ENCODE data around the gene RBM19.

RBM19 gene

GRCh38 chr12:113877607-113878006 lies 88.5 kb downstream of the RBM19 start:
- ATAC-seq, result no peak
- H3K4me1 Mint-ChIP-seq, result no peaks in the 10 kb centered on the region

GRCh38 chr12:113876160-113876559 lies 90.0 kb downstream of the RBM19 start:
- H3K27me3 Mint-ChIP-seq, result no peaks in the 10 kb centered on the region
- H3K9me3 Mint-ChIP-seq, result no peaks in the 10 kb centered on the region
- no peak overlapping the region for H3K27ac Mint-ChIP-seq
- no peak overlapping the region for H3K4me3 Mint-ChIP-seq
- DNase-seq (no peak), ATAC-seq (no peak)
- no peaks in the 10 kb centered on the region for H3K4me1 Mint-ChIP-seq

More at GRCh38 chr12:113877607-113878006, 88.5 kb downstream of the RBM19 start:
- Mint-ChIP-seq H3K27me3 (no peaks in the 10 kb centered on the region), H3K4me3 (no peak overlapping the region), H3K9me3 (no peaks in the 10 kb centered on the region), H3K27ac (peak overlapping the region in 1 of 2 donors; percentile 34)
- no peak for DNase-seq

GRCh38 chr12:113875691-113876090 lies 90.4 kb downstream of the RBM19 start:
- DNase-seq (no peak), ATAC-seq (no peak)
- Mint-ChIP-seq H3K27me3 (no peaks in the 10 kb centered on the region), H3K27ac (peak overlapping the region; percentile 72 to 93), H3K4me3 (no peak overlapping the region), H3K4me1 (no peaks in the 10 kb centered on the region), H3K9me3 (no peaks in the 10 kb centered on the region)

- H3K27me3 Mint-ChIP-seq, result no peaks in the 10 kb centered on the region
- H3K4me1 Mint-ChIP-seq, result no peaks in the 10 kb centered on the region
- no peaks in the 10 kb centered on the region for H3K9me3 Mint-ChIP-seq
- H3K4me3 Mint-ChIP-seq, result no peak overlapping the region
- H3K27ac Mint-ChIP-seq, result peak overlapping the region; percentile 72 to 93
- DNase-seq (no peak), ATAC-seq (no peak)
Measured at GRCh38 chr12:113874999-113875561, 91.0 kb downstream of the RBM19 start.

- Mint-ChIP-seq H3K9me3 (no peaks in the 10 kb centered on the region), H3K27ac (no peak overlapping the region), H3K4me1 (no peaks in the 10 kb centered on the region), H3K4me3 (no peak overlapping the region), H3K27me3 (no peaks in the 10 kb centered on the region)
- no peak for DNase-seq
- no peak for ATAC-seq
Measured at GRCh38 chr12:113874326-113874725, 91.8 kb downstream of the RBM19 start.

- ATAC-seq (no peak), DNase-seq (no peak)
- H3K4me3 Mint-ChIP-seq, result no peak overlapping the region
- H3K9me3 Mint-ChIP-seq, result no peaks in the 10 kb centered on the region
- no peaks in the 10 kb centered on the region for H3K27me3 Mint-ChIP-seq
- H3K27ac Mint-ChIP-seq, result no peak overlapping the region
- no peaks in the 10 kb centered on the region for H3K4me1 Mint-ChIP-seq
Measured at GRCh38 chr12:113873740-113874139, 92.4 kb downstream of the RBM19 start.

- no peaks in the 10 kb centered on the region for H3K4me1 Mint-ChIP-seq
- no peak overlapping the region for H3K27ac Mint-ChIP-seq
- H3K4me3 Mint-ChIP-seq, result no peak overlapping the region
- DNase-seq (no peak), ATAC-seq (no peak)
- no peaks in the 10 kb centered on the region for H3K27me3 Mint-ChIP-seq
- no peaks in the 10 kb centered on the region for H3K9me3 Mint-ChIP-seq
Measured at GRCh38 chr12:113870890-113871289, 95.2 kb downstream of the RBM19 start.

- Mint-ChIP-seq H3K27me3 (no peaks in the 10 kb centered on the region), H3K4me3 (no peak overlapping the region), H3K27ac (no peak overlapping the region), H3K4me1 (peaks cover 5% of the 10 kb centered on the region), H3K9me3 (no peaks in the 10 kb centered on the region)
- ATAC-seq (no peak), DNase-seq (no peak)
Measured at GRCh38 chr12:113870035-113870434, 96.1 kb downstream of the RBM19 start.

- DNase-seq (no peak), ATAC-seq (no peak)
- Mint-ChIP-seq H3K4me3 (no peak overlapping the region), H3K9me3 (no peaks in the 10 kb centered on the region), H3K27ac (no peak overlapping the region), H3K4me1 (peaks cover 22% of the 10 kb centered on the region), H3K27me3 (no peaks in the 10 kb centered on the region)
Measured at GRCh38 chr12:113868365-113868764, 97.8 kb downstream of the RBM19 start.

- no peaks in the 10 kb centered on the region for H3K27me3 Mint-ChIP-seq
- ATAC-seq (no peak), DNase-seq (no peak)
- H3K4me3 Mint-ChIP-seq, result no peak overlapping the region
- H3K27ac Mint-ChIP-seq, result no peak overlapping the region
- H3K9me3 Mint-ChIP-seq, result no peaks in the 10 kb centered on the region
- H3K4me1 Mint-ChIP-seq, result peaks cover 33% of the 10 kb centered on the region
Measured at GRCh38 chr12:113867258-113867657, 98.9 kb downstream of the RBM19 start.

GRCh38 chr12:113866496-113866895 lies 99.6 kb downstream of the RBM19 start:
- Mint-ChIP-seq H3K27me3 (no peaks in the 10 kb centered on the region), H3K9me3 (no peaks in the 10 kb centered on the region), H3K27ac (no peak overlapping the region), H3K4me1 (peaks cover 41% of the 10 kb centered on the region), H3K4me3 (no peak overlapping the region)
- ATAC-seq, result no peak
- DNase-seq, result no peak

- peak overlapping the region; percentile 26 to 63 for H3K27ac Mint-ChIP-seq
Measured at GRCh38 chr12:113863455-113863845, 102.7 kb downstream of the RBM19 start.

GRCh38 chr12:113862590-113863454 lies 103.3 kb downstream of the RBM19 start:
- DNase-seq (peak; percentile 17 to 29), ATAC-seq (peak; percentile 66)
- H3K4me1 Mint-ChIP-seq, result peaks cover 44% of the 10 kb centered on the region
- no peaks in the 10 kb centered on the region for H3K27me3 Mint-ChIP-seq
- H3K4me3 Mint-ChIP-seq, result peak overlapping the region; percentile 4 to 58
- H3K9me3 Mint-ChIP-seq, result no peaks in the 10 kb centered on the region
- H3K27ac Mint-ChIP-seq, result peak overlapping the region in 1 of 2 donors; percentile 94

More at GRCh38 chr12:113863455-113863845, 102.7 kb downstream of the RBM19 start:
- no peaks in the 10 kb centered on the region for H3K27me3 Mint-ChIP-seq
- ATAC-seq (no peak), DNase-seq (no peak)
- peak overlapping the region in 1 of 2 donors; percentile 21 for H3K4me3 Mint-ChIP-seq
- peaks cover 44% of the 10 kb centered on the region for H3K4me1 Mint-ChIP-seq
- no peaks in the 10 kb centered on the region for H3K9me3 Mint-ChIP-seq

GRCh38 chr12:113861708-113862312 lies 104.3 kb downstream of the RBM19 start:
- Mint-ChIP-seq H3K27ac (peak overlapping the region; percentile 44 to 94), H3K4me3 (peak overlapping the region in 1 of 2 donors; percentile 58), H3K27me3 (no peaks in the 10 kb centered on the region), H3K4me1 (peaks cover 44% of the 10 kb centered on the region), H3K9me3 (no peaks in the 10 kb centered on the region)
- DNase-seq, result no peak
- no peak for ATAC-seq

GRCh38 chr12:113860950-113861349 lies 105.2 kb downstream of the RBM19 start:
- H3K27ac Mint-ChIP-seq, result peak overlapping the region in 1 of 2 donors; percentile 9

More at GRCh38 chr12:113860950-113861349, 105.2 kb downstream of the RBM19 start:
- Mint-ChIP-seq H3K9me3 (no peaks in the 10 kb centered on the region), H3K27me3 (no peaks in the 10 kb centered on the region), H3K4me3 (no peak overlapping the region), H3K4me1 (peaks cover 44% of the 10 kb centered on the region)
- no peak for DNase-seq
- ATAC-seq, result no peak
